GM18951 (cell line): Measurements from ENCODE around the gene PLAGL1.
"Not testable (repeated sequence)": the region's sequence is repeated elsewhere in the genome, so short reads cannot be mapped to it uniquely, and the experiment has no call there.

ENCODE experiments used
- POLR2A ChIP-seq: IDR thresholded peaks from 4 replicates; pipeline ENCODE4 v1.6.1; 2011; ENCODE audit warnings: mild to moderate bottlenecking; ENCODE audit not compliant: insufficient read length, insufficient read depth; ENCODE audit errors: extremely low read depth
- in situ Hi-C: fragments of 300-500 bp; cut with MboI; formaldehyde crosslinking; loops from one replicate; pipeline ENCODE4 v1.12.0; 2022; ENCODE audit warnings: low sequenced_read_pairs, mixed read lengths, inconsistent platforms; ENCODE audit not compliant: unreplicated experiment

PLAGL1 gene

DNA sequence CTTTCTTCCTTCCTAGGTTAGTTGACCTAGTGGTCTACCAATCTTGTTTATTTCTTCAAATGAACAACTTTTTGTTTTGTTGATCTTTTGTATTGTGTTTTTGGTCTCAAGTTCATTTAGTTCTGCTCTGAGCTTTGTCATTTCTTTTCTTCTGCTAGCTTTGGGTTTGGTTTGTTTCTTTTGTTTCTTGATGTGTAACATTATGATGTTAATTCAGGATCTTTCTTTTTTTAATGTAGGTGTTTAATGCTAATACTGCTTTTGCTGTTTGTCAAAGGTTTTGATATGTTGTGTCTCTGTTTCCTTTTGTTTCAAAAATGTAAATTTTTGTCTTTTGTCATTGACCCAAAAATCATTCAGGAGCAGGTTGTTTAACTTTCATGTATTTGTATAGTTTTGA lies 78.1 kb downstream of the PLAGL1 start:
- TF ChIP-seq POLR2A = no peak
- in situ Hi-C loops = no loop called here

DNA sequence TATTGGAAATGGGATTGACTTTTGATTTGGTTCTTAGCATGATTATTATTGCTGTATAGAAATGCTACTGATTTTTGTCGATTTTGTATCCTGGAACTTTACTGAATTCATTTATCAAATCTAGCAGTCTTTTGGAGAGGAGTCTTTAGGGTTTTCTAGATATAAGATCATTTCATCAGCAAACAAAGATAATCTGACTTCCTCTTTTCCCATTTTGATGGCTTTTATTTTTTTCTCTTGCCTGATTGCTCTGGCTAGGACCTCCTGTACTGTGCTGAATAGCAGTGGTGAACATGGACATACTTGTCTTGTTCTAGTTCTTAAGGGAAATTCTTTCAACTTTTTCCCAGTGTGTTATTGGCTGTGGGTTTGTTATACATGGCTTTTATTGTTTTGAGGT lies 79.2 kb downstream of the PLAGL1 start:
- TF ChIP-seq POLR2A = no peak
- in situ Hi-C loops = no loop called here

GRCh38 chr6:143917026-143917425 lies 91.0 kb downstream of the PLAGL1 start:
- in situ Hi-C loops = not testable (repeated sequence)

DNA sequence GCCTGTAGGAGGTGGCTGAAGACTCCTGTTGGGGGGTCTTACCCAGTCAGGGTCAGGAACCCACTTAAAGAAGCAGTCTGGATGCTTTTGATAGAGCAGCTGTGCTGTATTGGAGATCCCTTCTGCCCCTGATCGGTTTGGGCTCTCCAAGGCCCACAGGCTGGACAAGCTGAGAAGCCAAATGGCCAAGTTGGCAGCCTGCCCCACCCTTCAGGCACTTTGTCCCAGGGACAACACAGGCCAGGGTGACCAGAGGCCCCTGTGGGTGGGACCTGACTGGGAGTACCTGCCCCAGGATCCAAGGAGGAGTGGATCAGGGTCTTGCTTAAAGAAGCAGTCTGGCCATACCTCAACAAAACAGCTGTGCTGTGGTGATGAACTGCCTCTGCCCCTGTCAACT lies 95.4 kb downstream of the PLAGL1 start:
- in situ Hi-C loops = no loop called here
- no peak for TF ChIP-seq POLR2A

DNA sequence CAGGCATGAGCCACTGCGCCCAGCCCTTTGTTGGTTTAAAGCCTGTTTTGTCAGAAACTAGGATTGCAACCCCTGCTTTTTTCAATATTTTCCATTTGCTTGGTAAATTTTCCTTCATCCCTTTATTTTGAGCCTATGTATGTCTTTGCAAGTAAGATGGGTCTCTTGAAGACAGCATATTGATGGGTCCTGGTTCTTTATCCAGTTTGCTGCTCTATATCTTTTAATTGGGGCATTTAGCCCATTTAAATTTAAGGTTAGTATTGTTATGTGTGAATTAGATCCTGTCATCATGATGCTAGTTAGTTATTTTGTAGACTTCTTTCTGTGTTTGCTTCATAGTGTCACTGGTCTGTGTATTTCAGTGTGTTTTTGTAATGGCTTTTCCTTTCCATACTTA lies 97.0 kb downstream of the PLAGL1 start:
- in situ Hi-C loops = no loop called here
- TF ChIP-seq POLR2A = no peak

- TF ChIP-seq POLR2A = no peak
- in situ Hi-C loops = no loop called here
Observed at GRCh38 chr6:143902827-143903226, 105.2 kb downstream of the PLAGL1 start.

DNA sequence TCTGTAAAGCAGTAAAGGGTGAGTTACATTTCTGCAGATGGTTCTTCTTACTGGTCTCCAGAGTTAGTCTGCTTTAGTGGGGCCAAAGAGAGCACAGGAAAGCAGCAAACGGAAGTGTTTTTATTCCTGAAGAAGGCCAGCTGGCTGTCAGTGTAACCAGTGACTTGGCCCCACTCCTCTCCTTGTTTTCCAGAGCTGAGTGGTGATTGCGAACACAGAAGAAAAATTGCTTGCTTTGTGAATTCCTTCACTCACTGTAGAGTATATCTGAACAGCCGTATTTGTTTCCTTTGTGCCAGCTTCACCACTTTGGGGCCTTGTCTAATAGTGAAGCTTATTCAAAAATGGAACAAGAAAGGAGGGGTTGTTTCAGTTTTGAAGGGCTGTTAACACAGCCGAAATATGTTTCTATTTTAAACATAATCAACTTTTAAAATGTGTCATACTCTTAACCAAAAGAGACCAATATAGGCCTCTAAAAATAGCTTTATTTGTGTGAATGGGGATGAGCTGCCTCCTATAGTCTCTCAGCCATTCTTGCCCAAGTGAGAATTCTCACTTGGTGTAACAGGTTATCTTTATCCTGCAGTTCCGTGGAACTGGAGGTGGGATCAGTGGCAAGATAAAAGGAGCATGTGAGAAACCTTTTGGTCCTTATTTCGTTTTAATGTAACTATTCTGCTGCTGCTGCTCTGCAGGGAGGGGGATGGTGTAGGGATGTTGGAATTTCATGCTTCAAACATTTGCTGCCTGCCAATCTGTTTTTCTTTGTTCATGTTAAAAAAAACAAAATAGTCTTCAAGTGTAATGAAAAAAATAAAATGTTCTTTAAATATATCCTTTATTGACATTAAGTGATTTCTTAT lies 105.9 kb downstream of the PLAGL1 start:
- in situ Hi-C loops = no loop called here
- TF ChIP-seq POLR2A = no peak

DNA sequence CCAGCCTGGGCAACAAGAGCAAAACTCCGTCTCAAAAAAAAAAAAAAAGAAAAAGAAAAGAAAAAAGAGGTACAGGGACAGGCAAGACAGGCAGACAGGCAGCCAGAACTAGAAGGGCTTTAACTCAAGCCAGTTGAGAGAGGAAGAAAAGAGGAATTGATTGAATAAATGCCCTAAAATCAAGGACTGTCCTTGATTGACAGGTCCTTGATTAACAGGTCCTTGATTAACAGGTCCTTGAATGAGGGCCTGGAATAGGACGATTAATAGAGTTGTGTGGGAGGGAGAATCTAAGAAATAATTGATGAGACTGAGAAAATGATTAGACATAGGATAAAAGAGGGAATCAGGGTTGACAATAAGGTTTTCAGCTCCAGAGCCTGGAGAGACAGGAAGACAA lies 107.7 kb downstream of the PLAGL1 start:
- in situ Hi-C loops = no loop called here
- TF ChIP-seq POLR2A = no peak

DNA sequence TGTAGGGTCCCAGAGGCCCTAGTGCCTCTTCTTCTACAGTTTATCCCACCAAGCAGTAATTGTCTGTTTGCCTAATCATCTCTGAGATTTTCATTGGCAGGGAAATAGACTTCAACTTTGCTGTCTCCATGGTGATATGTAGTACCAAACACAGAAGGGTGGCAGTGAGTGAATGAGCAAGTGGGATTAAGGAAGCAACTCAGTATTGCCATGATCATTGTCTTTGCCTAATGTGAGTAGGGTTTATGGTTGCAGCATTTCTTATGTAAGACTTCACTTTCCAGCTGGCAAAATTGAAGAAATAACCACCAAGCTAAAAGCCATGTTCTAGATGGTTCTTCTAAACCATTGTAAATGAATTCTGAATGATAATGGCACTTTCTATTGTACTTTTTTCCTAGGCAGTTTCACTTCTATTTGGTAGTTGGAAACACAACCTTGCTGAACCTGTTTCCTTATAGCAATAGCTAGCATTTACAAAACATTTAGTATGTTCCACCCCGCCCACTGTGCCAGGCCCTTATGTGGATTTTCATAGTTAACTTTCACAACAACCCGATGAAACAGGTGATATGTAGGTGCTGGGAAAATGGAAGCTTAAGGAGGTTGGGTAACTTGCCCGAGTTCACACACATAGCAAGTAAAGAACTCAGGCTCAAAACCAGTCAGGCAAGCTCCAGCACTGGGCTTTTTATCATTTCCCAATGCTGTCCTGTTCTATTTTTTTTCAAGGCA lies 111.8 kb downstream of the PLAGL1 start:
- in situ Hi-C loops = no loop called here
- no peak for TF ChIP-seq POLR2A

GRCh38 chr6:143894655-143895054 lies 113.4 kb downstream of the PLAGL1 start:
- no peak for TF ChIP-seq POLR2A
- in situ Hi-C loops = no loop called here
